Activated CD4-positive, alpha-beta T cell treated with anti-CD3 and anti-CD28 coated beads, Interleukin-2, amount 10 ng/mL, durations not matched to agents 24 days and 14 days (primary cell): ENCODE data around the gene RHOU. TPM values are rescaled to one million over a fixed set of nuclear protein-coding genes. Genes with fewer than 3 reads are reported as not detected.

ENCODE experiments used
- DNase-seq: peaks from one replicate; pipeline ENCODE4 v3.0.0; 2022
- H3K27ac Mint-ChIP-seq: one replicate; pipeline ENCODE4 v1.8.0; 2022; ENCODE audit warnings: mild to moderate bottlenecking, mixed read lengths
- H3K27me3 Mint-ChIP-seq: one replicate; pipeline ENCODE4 v1.8.0; 2022; ENCODE audit warnings: mixed read lengths
- H3K36me3 Mint-ChIP-seq: one replicate; pipeline ENCODE4 v1.8.0; 2022; ENCODE audit warnings: low read depth, mild to moderate bottlenecking, mixed read lengths
- H3K4me1 Mint-ChIP-seq: one replicate; pipeline ENCODE4 v1.8.0; 2021; ENCODE audit warnings: mixed read lengths
- H3K4me3 Mint-ChIP-seq: one replicate; pipeline ENCODE4 v1.8.0; 2022; ENCODE audit warnings: mild to moderate bottlenecking, moderate library complexity, mixed read lengths
- H3K9me3 Mint-ChIP-seq: one replicate; pipeline ENCODE4 v1.8.0; 2021; ENCODE audit warnings: mixed read lengths
- intact Hi-C: fragments of 100-400 bp; cut with micrococcal nuclease; formaldehyde crosslinking; loops from one replicate; pipeline ENCODE4 v1.15.1; 2023
- total RNA-seq: library from RNA; stranded (reverse); gene quantifications from 2 replicates; pipeline ENCODE4 v1.2.3, GENCODE V29; 2022

RHOU gene
- total RNA-seq, 1 donor from 2014 or later: 0.51 TPM

DNA sequence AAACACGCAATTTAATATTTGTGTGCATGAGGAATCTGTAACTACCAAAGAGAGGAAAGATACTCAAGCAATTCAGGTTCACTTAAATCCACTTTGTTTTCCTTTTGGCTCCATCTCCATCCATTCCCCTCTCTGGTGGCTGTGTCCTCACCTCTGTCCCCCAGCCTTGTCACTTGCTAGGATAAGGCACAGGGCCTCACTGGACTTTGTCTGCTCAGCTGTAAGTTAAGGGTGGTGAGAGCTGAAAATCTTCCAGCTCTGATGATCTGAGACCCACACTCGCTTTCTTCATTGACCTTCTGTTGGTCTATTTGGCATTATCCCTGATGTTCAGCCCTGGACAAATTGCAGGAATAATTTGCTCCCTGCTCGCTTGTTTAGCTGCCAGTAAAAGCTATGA is 56.5 kb downstream of the RHOU start:
- Mint-ChIP-seq H3K27ac (no peak overlapping the region), H3K27me3 (no peaks in the 10 kb centered on the region), H3K4me1 (peaks cover 13% of the 10 kb centered on the region), H3K9me3 (peaks cover 14% of the 10 kb centered on the region), H3K36me3 (peaks cover 3% of the 10 kb centered on the region), H3K4me3 (no peak overlapping the region)
- no peak for DNase-seq
- intact Hi-C loops: loop anchor here (10.0 kb wide), 1 partner anchor 553 kb away; the partner anchor contains the start of gene CCSAP

DNA sequence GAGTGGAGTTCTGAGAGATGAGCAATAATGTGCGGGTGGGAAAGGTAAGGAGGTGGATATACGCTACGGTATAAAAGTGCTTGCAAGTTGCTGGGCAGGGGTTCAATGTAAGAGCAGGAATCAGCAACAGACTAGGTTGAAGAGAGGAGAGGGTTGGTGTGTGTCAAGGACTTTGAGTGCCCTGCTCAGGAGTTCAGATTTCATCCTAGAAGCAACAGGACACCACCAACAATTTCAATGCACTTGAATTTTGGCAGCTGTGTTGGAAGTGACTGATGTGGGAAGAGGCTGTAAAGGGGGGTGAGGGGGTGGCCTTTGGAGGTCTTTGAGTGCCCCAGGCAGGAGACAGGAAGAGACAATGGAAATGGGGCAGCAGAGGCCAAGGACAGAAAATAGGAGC is 57.3 kb downstream of the RHOU start:
- Mint-ChIP-seq H3K27ac (no peak overlapping the region), H3K36me3 (peaks cover 5% of the 10 kb centered on the region), H3K9me3 (peaks cover 16% of the 10 kb centered on the region), H3K4me3 (no peak overlapping the region), H3K4me1 (peaks cover 21% of the 10 kb centered on the region), H3K27me3 (no peaks in the 10 kb centered on the region)
- intact Hi-C loops: loop anchor here (10.0 kb wide), 1 partner anchor 552 kb away; the partner anchor contains the start of gene CCSAP
- no peak for DNase-seq

DNA sequence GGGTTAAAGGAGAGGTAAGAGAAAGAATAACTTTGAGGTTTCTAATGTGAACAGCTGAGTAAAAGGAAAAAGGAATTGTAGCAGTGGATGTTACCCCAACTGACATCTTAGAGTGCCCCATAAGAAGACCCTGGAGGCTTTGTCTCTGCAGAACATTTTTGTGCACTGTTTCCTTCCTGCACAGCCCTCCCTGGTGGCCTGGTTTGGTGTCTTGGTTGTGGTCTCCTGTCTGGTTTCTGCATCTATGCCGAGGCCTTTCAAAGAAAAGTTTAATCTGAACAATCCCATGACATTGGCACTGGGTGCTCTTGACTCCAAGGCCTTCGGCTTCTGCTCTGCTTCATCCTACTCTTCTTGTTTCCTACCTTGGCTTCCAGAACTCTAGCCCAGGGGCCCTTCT is 57.8 kb downstream of the RHOU start:
- no peak overlapping the region for H3K27ac Mint-ChIP-seq
- H3K4me1 Mint-ChIP-seq: peaks cover 25% of the 10 kb centered on the region
- H3K36me3 Mint-ChIP-seq: peaks cover 7% of the 10 kb centered on the region
- peaks cover 19% of the 10 kb centered on the region for H3K9me3 Mint-ChIP-seq
- intact Hi-C loops: loop anchor here (10.0 kb wide), 1 partner anchor 552 kb away; the partner anchor contains the start of gene CCSAP
- H3K27me3 Mint-ChIP-seq: no peaks in the 10 kb centered on the region
- peak; percentile 82 for DNase-seq
- H3K4me3 Mint-ChIP-seq: no peak overlapping the region

DNA sequence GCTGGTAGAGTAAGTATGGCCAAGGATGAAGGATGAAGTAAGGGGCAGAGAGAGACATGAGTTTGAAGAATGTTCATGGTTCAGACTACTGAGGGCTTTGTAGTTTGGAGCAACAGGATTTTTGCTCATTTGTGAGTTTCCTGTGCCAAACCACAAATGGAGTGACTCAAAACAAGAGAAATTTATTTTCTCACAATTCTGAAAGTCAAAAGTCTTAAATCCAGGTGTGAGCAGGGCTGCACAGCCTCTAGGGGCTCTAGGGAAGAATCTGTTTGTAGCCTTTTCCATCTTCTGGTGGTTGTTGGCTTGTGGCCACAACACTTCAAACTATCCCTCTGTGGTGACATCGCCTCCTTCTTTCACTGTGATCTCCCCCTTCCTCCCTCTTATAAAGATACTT is 58.9 kb downstream of the RHOU start:
- intact Hi-C loops: loop anchor here (1.0 to 10.0 kb wide), 8 partner anchors 11 to 647 kb away; partner anchors contain the start of genes CCSAP and RHOU
- Mint-ChIP-seq H3K4me3 (no peak overlapping the region), H3K9me3 (peaks cover 10% of the 10 kb centered on the region), H3K27me3 (no peaks in the 10 kb centered on the region), H3K36me3 (peaks cover 7% of the 10 kb centered on the region), H3K4me1 (peaks cover 28% of the 10 kb centered on the region), H3K27ac (no peak overlapping the region)
- peak; percentile 87 for DNase-seq

DNA sequence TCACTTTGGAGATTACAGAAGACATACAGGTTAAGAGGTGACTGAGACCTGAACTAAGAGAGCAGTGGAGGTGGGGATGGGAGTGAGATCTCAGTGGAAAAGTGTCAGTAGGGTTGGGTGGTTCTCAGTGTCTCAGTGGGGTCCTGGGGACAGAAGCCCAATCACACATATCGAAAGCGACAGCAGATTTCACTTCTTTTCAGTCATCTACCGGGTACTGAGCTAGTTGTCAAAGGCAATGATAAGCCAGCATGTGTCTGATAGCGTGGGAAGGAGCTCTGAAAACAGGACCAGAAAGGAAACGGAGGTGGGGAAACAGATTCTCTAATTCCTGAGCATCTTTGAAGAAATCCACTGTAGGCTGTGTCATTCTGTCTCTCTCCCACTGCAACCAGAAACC is 59.5 kb downstream of the RHOU start:
- peak; percentile 77 for DNase-seq
- no peak overlapping the region for H3K4me3 Mint-ChIP-seq
- H3K27me3 Mint-ChIP-seq: no peaks in the 10 kb centered on the region
- peaks cover 7% of the 10 kb centered on the region for H3K36me3 Mint-ChIP-seq
- H3K4me1 Mint-ChIP-seq: peaks cover 29% of the 10 kb centered on the region
- H3K9me3 Mint-ChIP-seq: peaks cover 10% of the 10 kb centered on the region
- no peak overlapping the region for H3K27ac Mint-ChIP-seq
- intact Hi-C loops: loop anchor here (1.0 to 10.0 kb wide), 8 partner anchors 10 to 646 kb away; partner anchors contain the start of genes CCSAP and RHOU

DNA sequence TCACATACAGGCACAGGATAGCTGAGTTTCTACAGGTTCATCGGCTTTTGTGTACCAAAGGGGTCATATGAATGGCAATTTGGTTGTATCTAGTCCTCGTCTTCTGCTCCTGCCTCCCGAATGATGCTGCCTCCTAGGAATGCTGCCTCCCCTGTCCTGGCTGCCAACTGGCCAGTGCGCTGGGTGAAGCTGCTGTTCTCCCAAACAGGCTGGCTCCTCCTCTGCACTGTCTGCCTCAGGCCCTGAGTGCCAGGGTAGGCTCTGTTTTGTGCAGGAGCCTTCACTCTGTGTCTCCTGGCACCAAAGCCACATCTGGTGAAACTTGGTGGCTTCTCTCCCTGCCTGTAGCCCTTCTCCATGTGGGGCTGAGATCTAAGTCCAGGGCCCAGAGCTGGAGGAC is 60.3 kb downstream of the RHOU start:
- intact Hi-C loops: loop anchor here (10.0 kb wide), 1 partner anchor 549 kb away; the partner anchor contains the start of gene CCSAP
- peaks cover 7% of the 10 kb centered on the region for H3K36me3 Mint-ChIP-seq

More for the DNA sequence above, 60.3 kb downstream of the RHOU start:
- Mint-ChIP-seq H3K4me1 (peaks cover 32% of the 10 kb centered on the region), H3K9me3 (peaks cover 10% of the 10 kb centered on the region), H3K27ac (peak overlapping the region; percentile 8), H3K27me3 (no peaks in the 10 kb centered on the region), H3K4me3 (no peak overlapping the region)
- DNase-seq: no peak

Other genes with a start within 250 kb of the RHOU start
- 148 and 150 TPM in 2 replicates for gene RNF187, start 248.1 kb upstream of the RHOU start, total RNA-seq